Spleen (tissue), 11 donors: Measurements from ENCODE around the gene PPP1R12B. TPM values are rescaled to one million over a fixed set of nuclear protein-coding genes. Genes with fewer than 3 reads are reported as not detected.
"Not testable (repeated sequence)": the region's sequence is repeated elsewhere in the genome, so short reads cannot be mapped to it uniquely, and the experiment has no call there.

Source experiments
- DNase-seq: peaks from one replicate; pipeline ENCODE4 v3.0.0-alpha.2; 2020
- H3K27ac ChIP-seq, 8 donors: fragments of 200-600 bp; sonication (generic) in 7 of 8; 1 replicate in 4 of 8; 2 replicates in 4 of 8; pipeline versions ENCODE4 v1.5.0 to v1.8.0; 2016 to 2021; ENCODE audit warnings: inconsistent platforms in 4 of 8, mild to moderate bottlenecking in 4 of 8, moderate library complexity in 1 of 8
- H3K27me3 ChIP-seq, 7 donors: fragments of 200-600 bp; sonication (generic) in 6 of 7; replicated peaks in 1 of 7; 1 replicate in 4 of 7; 2 replicates in 3 of 7; pipeline versions ENCODE4 v1.5.0 to v1.8.0; 2016 to 2021; ENCODE audit warnings: inconsistent platforms in 3 of 7, mild to moderate bottlenecking in 1 of 7
- H3K36me3 ChIP-seq, 6 donors: fragments of 200-600 bp; sonication (generic) in 5 of 6; 1 replicate in 4 of 6; 2 replicates in 2 of 6; pipeline versions ENCODE4 v1.5.0 to v1.8.0; 2016 to 2021; ENCODE audit warnings: inconsistent platforms in 2 of 6
- H3K4me1 ChIP-seq, 6 donors: fragments of 200-600 bp; sonication (generic) in 5 of 6; 1 replicate in 3 of 6; 2 replicates in 3 of 6; pipeline versions ENCODE4 v1.5.0 to v1.8.0; 2016 to 2021; ENCODE audit warnings: inconsistent platforms in 3 of 6
- H3K4me3 ChIP-seq, 8 donors: fragments of 200-600 bp; sonication (generic) in 7 of 8; 1 replicate in 4 of 8; 2 replicates in 4 of 8; pipeline versions ENCODE4 v1.5.0 to v1.8.0; 2016 to 2021; ENCODE audit warnings: inconsistent platforms in 4 of 8, mild to moderate bottlenecking in 4 of 8, moderate library complexity in 2 of 8
- H3K9me3 ChIP-seq, 8 donors: fragments of 200-600 bp; sonication (generic) in 7 of 8; 1 replicate in 4 of 8; 2 replicates in 4 of 8; pipeline versions ENCODE4 v1.5.0 to v1.8.0; 2016 to 2021; ENCODE audit warnings: inconsistent platforms in 4 of 8
- POLR2A ChIP-seq, 3 donors: fragments of 450-650 bp; IDR thresholded peaks; one replicate each; pipeline ENCODE4 v1.5.1; 2017; ENCODE audit warnings: antibody characterized with exemption in 3 of 3, mild to moderate bottlenecking in 1 of 3
- POLR2AphosphoS5 ChIP-seq, 3 donors: sonication (generic); formaldehyde crosslinking; IDR thresholded peaks; one replicate each; pipeline ENCODE4 v1.5.1; 2017; ENCODE audit warnings: antibody characterized with exemption in 3 of 3
- WGBS, 5 donors: extraction: QIAGEN DNeasy Blood & Tissue Kit in 3 of 5; methylation state at CpG; one replicate each; pipeline versions ENCODE4 v1.1.5 to v1.1.7; 2013 to 2018; 5-methylcytosine and 5-hydroxymethylcytosine counted together
- intact Hi-C: fragments of 100-400 bp; cut with DNase I; formaldehyde crosslinking; loops from one replicate; pipeline ENCODE4 v1.15.0; 2023; ENCODE audit warnings: low total_unique reads
- polyA plus RNA-seq, 3 donors: library from polyadenylated mRNA; stranded (reverse); fragments of 200-250 nt; gene quantifications; one replicate each; pipeline ENCODE4 v1.2.1, GENCODE V29; 2013
- total RNA-seq, 7 donors: library from RNA; depleted of rRNA in 3 of 7; stranded (reverse); fragments of >200 nt in 3 of 7; fragmentation: NEBNext Ultra II Directional in 4 of 7; extraction: Animal tissue kit (Norgen Biotek cat#: 25700) in 4 of 7; gene quantifications; one replicate each; pipeline versions ENCODE4 v1.1.0 to v1.2.1, GENCODE V29; 2016 to 2021
- TF ChIP-seq, protein P1 (sequence below), 11 experiments: fragments of 200-600 bp in 7 of 11; fragments of 450-650 bp in 4 of 11; sonication (generic) in 4 of 11; IDR thresholded peaks in 8 of 11; conservative IDR thresholded peaks in 3 of 11; 1 replicate in 7 of 11; 2 replicates in 4 of 11; pipeline versions ENCODE4 v1.4.0 to v1.8.0; 2016 to 2021; ENCODE audit warnings: antibody characterized with exemption in 11 of 11, inconsistent platforms in 4 of 11, mild to moderate bottlenecking in 1 of 11
- donor health status: healthy with polysubstance abuse.
- donor health status: DM: no; HTN: no; CAD: no; lungs with moderate emphysema.
- donor health status: DM: no; HTN: no; CAD: no.
- donor health status: Bipolar disorder and iron deficiency.
- donor health status: healthy.
- donor health status: DM: no; HTN: no; CAD: no.
- donor health status: DM: yes; HTN: yes; CAD: no.

PPP1R12B gene
- total and polyA plus RNA-seq, 10 donors, result 2.4 to 124 (median 73.7) TPM

DNA sequence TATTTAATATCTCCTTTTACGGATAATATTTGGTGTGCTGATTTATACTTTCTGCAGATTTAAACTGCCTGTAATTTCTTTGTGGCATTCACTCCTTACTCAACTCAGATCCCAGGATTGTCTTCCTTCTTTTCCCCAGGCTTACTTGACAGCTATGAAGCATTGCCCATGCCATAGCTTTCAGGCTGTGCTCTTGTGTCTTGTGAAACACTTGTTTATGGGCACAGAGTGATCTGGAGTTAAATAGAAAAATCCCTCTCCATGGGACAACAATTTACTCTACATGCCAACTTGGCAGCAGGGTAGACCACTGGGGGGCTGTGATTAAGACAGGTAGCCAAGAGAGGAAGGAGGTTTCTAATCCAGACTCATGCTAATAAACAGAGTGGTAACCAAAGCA lies 57.4 kb downstream of the PPP1R12B start:
- no peaks in the 10 kb centered on the region for H3K27me3 ChIP-seq
- no peaks in the 10 kb centered on the region for H3K9me3 ChIP-seq
- no peak overlapping the region for H3K4me3 ChIP-seq
- intact Hi-C loops, result no loop called here
- peaks cover 0 to 5% (median 0%) of the 10 kb centered on the region in 6 donors for H3K4me1 ChIP-seq
- WGBS, 5 donors, result 93 to 97% (median 95%) methylated on average over 1 of the region's 1 CpG
- no peaks in the 10 kb centered on the region for H3K36me3 ChIP-seq
- DNase-seq, result no peak
- TF ChIP-seq, protein P1, sequence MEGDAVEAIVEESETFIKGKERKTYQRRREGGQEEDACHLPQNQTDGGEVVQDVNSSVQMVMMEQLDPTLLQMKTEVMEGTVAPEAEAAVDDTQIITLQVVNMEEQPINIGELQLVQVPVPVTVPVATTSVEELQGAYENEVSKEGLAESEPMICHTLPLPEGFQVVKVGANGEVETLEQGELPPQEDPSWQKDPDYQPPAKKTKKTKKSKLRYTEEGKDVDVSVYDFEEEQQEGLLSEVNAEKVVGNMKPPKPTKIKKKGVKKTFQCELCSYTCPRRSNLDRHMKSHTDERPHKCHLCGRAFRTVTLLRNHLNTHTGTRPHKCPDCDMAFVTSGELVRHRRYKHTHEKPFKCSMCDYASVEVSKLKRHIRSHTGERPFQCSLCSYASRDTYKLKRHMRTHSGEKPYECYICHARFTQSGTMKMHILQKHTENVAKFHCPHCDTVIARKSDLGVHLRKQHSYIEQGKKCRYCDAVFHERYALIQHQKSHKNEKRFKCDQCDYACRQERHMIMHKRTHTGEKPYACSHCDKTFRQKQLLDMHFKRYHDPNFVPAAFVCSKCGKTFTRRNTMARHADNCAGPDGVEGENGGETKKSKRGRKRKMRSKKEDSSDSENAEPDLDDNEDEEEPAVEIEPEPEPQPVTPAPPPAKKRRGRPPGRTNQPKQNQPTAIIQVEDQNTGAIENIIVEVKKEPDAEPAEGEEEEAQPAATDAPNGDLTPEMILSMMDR (IDR thresholded peaks at IDR 0.05 in 8 of 11, conservative IDR thresholded peaks at IDR 0.05 in 3 of 11), result no peak
- TF ChIP-seq POLR2A (IDR thresholded peaks at IDR 0.05) (no peak), POLR2AphosphoS5 (IDR thresholded peaks at IDR 0.05) (no peak)
- H3K27ac ChIP-seq, result no peak overlapping the region

DNA sequence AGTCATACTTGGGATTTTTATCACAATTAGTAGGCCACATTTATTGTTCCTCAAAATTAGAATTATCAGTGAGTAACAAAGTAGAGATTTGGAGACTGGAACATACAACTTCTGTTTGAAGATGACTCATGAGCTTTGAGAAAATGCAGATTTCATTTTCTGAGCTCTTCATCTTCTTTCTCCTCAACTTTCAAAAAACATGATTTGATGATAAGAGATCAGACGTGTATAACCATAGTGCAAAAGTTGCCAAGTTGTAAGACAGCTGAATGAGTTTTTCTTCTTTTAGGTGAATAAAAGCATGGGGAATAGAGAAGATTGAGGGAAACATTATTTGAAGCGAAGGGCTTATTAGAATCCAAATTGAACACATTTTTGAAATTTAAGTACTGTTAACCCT lies 58.4 kb downstream of the PPP1R12B start:
- DNase-seq, H3K36me3 ChIP-seq, H3K4me1 ChIP-seq, intact Hi-C loops, H3K4me3 ChIP-seq, H3K27me3 ChIP-seq, H3K27ac ChIP-seq, H3K9me3 ChIP-seq: not testable (repeated sequence)
- 76 to 87% (median 81%) methylated on average over 2 of the region's 2 CpGs for WGBS, 5 donors

DNA sequence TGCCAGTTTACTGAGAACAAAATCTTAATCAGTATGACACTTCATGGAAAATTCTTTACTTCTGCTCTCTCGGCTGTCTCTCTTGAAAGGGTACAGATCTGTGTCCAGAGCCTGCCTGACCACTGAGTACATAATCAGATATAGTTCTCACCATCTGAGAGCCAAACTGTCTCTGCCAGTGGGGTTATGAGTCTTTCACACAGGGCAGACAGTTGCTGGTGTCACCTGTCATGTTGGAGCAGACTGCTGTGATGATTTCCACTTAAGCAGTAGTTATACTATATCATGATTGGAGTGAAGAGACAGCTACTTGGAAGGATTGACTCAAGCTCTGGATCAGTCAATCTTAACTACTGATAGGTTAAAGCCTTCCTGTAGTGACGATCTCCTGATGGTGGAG lies 58.9 kb downstream of the PPP1R12B start:
- H3K4me1 ChIP-seq, H3K27ac ChIP-seq, H3K27me3 ChIP-seq, H3K4me3 ChIP-seq, H3K9me3 ChIP-seq, DNase-seq, intact Hi-C loops, H3K36me3 ChIP-seq: not testable (repeated sequence)
- WGBS, 5 donors, result 68 to 94% (median 85%) methylated on average over 2 of the region's 2 CpGs

DNA sequence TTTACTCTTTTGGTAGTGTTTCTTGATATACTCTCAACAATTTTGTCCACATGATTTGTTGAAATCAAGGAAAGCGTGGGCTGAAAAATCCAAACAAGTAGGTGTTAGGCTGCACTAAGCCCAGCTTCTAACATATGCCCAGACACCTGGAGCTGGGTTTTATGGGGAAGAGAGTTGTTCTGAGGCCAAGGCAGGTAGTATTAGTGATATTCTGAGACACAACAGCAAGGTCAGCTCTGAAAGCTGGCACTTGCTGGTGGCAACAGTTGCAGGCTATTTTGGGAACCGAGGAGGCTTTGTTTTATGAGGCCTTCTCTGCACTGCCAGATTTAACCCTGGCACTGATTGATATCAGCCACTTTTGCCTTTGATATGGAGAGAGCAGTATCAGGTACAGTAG lies 61.8 kb downstream of the PPP1R12B start:
- intact Hi-C loops, H3K4me3 ChIP-seq, H3K36me3 ChIP-seq, H3K9me3 ChIP-seq, H3K27me3 ChIP-seq, DNase-seq, H3K27ac ChIP-seq, H3K4me1 ChIP-seq: not testable (repeated sequence)
- 69 to 94% (median 92%) methylated on average over 2 of the region's 2 CpGs for WGBS, 5 donors

DNA sequence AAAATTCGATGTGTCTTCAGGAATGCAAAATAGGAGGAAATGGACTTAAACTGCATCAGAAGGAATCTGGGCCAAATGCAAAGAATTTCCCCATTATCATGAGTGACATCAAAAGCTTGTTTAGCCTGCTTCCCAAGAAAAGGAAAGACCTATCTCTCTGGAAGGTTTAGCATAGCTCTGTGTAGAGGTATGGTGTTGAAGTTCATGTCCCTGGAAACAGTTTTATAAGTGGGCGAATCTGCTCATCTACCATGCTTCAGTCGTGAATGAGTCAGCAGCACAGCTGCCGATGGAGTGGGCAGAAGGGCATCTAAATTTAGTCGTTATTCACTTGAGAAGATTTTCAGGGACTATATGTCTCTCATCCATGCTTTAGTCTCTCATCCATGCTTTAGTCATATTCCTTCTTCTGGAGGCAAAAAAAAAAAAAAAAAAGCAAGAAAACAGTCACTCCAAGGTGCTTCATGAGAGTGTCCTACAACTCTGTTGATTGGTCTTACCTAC lies 62.4 kb downstream of the PPP1R12B start:
- WGBS, 5 donors, result 57 to 75% (median 68%) methylated on average over 5 of the region's 5 CpGs
- H3K36me3 ChIP-seq, result not testable (repeated sequence)

DNA sequence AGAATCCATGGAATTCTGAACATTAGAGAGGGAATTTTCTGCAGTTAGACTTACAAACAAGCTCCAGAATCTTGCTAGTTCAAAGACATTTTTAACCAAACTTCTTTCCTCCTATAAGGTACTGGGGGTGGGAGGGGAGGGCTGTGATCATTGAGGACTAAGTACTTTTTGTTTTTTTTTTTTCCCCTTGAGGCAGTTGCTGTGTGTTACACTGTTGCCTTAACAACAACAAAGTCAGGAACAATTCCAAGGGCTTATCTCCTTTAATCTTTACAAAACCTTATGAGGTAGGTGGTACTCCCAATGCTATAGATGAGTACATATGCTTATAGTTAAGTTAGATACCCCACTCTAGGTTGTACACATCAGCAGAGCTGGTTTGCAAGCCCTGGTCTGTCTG lies 62.9 kb downstream of the PPP1R12B start:
- no peaks in the 10 kb centered on the region for H3K9me3 ChIP-seq
- H3K4me3 ChIP-seq, result no peak overlapping the region
- no peak for DNase-seq
- no peak overlapping the region for H3K27ac ChIP-seq
- TF ChIP-seq POLR2A (IDR thresholded peaks at IDR 0.05) (no peak), POLR2AphosphoS5 (IDR thresholded peaks at IDR 0.05) (no peak)
- TF ChIP-seq, protein P1 (IDR thresholded peaks at IDR 0.05 in 8 of 11, conservative IDR thresholded peaks at IDR 0.05 in 3 of 11), result no peak
- H3K36me3 ChIP-seq, result no peaks in the 10 kb centered on the region
- intact Hi-C loops, result no loop called here
- H3K27me3 ChIP-seq, result no peaks in the 10 kb centered on the region
- H3K4me1 ChIP-seq, result peaks cover 0 to 5% (median 0%) of the 10 kb centered on the region in 6 donors

More for the DNA sequence above, 62.4 kb downstream of the PPP1R12B start:
- H3K27ac ChIP-seq, H3K9me3 ChIP-seq, H3K27me3 ChIP-seq, H3K4me1 ChIP-seq, DNase-seq, intact Hi-C loops, H3K4me3 ChIP-seq: not testable (repeated sequence)

DNA sequence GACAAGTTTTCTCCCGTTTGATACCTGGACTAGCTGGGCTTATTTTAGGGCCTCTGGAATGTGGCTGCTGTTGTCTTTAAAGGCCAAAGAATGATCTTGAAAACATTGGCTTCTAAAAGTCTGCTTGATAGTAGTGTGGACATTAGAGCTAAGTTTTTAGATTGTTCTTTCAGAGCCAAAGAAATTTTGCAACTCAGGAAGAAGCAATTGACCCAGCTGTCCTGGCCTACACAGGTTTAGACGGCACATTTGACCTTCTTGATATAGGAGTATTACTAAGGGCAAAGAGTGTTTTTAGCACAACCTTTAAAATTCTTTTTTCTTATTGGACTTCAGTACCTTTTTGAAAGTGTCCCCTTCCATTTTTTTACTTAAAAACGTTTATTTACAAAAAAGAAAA lies 63.9 kb downstream of the PPP1R12B start:
- intact Hi-C loops, H3K27me3 ChIP-seq, H3K36me3 ChIP-seq, H3K4me1 ChIP-seq, H3K4me3 ChIP-seq, DNase-seq, H3K9me3 ChIP-seq, H3K27ac ChIP-seq: not testable (repeated sequence)
- 51 to 73% (median 60%) methylated on average over 3 of the region's 3 CpGs for WGBS, 5 donors
